Loucy (cell line): Measurements from ENCODE around the gene CLSTN2.

Experiments
- H2AFZ ChIP-seq: fragments of 200-600 bp; sonication (generic); 2 replicates; pipeline ENCODE4 v1.6.0; 2016; ENCODE audit warnings: antibody characterized with exemption, mild to moderate bottlenecking, low read length, moderate library complexity
- H3F3A ChIP-seq: fragments of 200-600 bp; 2 replicates; pipeline ENCODE4 v1.6.0; 2016; ENCODE audit warnings: antibody characterized with exemption, low read depth, mild to moderate bottlenecking
- H3K27me3 ChIP-seq: fragments of 200-600 bp; sonication (generic); 2 replicates; pipeline ENCODE4 v1.6.1; 2014; ENCODE audit warnings: low read length, mild to moderate bottlenecking; ENCODE audit not compliant: insufficient read depth, poor library complexity, severe bottlenecking
- H3K36me3 ChIP-seq: fragments of 200-600 bp; sonication (generic); 2 replicates; pipeline ENCODE4 v1.6.1; 2016; ENCODE audit warnings: low read length; ENCODE audit not compliant: insufficient read depth
- H3K4me1 ChIP-seq: fragments of 200-600 bp; sonication (generic); 2 replicates; pipeline ENCODE4 v1.5.1; 2014; ENCODE audit warnings: low read length, mild to moderate bottlenecking; ENCODE audit not compliant: insufficient read depth, poor library complexity, severe bottlenecking
- H3K4me2 ChIP-seq: fragments of 200-600 bp; sonication (generic); 2 replicates; pipeline ENCODE4 v1.6.0; 2014; ENCODE audit warnings: antibody characterized with exemption, low read length, low read depth, mild to moderate bottlenecking; ENCODE audit not compliant: poor library complexity, severe bottlenecking
- H3K4me3 ChIP-seq: fragments of 200-600 bp; sonication (generic); 2 replicates; pipeline ENCODE4 v1.5.1; 2014; ENCODE audit warnings: low read length, mild to moderate bottlenecking, mixed read lengths; ENCODE audit not compliant: poor library complexity, severe bottlenecking
- H3K79me2 ChIP-seq: fragments of 200-600 bp; sonication (generic); 2 replicates; pipeline ENCODE4 v1.6.1; 2014; ENCODE audit warnings: low read length; ENCODE audit not compliant: insufficient read depth
- H3K9ac ChIP-seq: fragments of 200-600 bp; sonication (generic); 2 replicates; pipeline ENCODE4 v1.6.0; 2014; ENCODE audit warnings: mild to moderate bottlenecking, low read depth, low read length, moderate library complexity; ENCODE audit not compliant: poor library complexity, severe bottlenecking
- H3K9me2 ChIP-seq: fragments of 200-600 bp; sonication (generic); replicated peaks from 2 replicates; pipeline ENCODE4 v1.6.1; 2016; ENCODE audit warnings: low read depth, low read length, mixed read lengths
- H3K9me3 ChIP-seq: fragments of 200-600 bp; sonication (generic); 2 replicates; pipeline ENCODE4 v1.6.1; 2014; ENCODE audit warnings: mild to moderate bottlenecking, antibody characterized with exemption, low read length, low read depth; ENCODE audit not compliant: insufficient read depth
- H4K20me1 ChIP-seq: fragments of 200-600 bp; sonication (generic); 2 replicates; pipeline ENCODE4 v1.6.0; 2014; ENCODE audit warnings: antibody characterized with exemption, low read length, mild to moderate bottlenecking; ENCODE audit not compliant: insufficient read depth, poor library complexity, severe bottlenecking
- EZH2phosphoT487 ChIP-seq: fragments of 200-600 bp; IDR thresholded peaks from 2 replicates; pipeline ENCODE4 v1.6.1; 2018; ENCODE audit warnings: antibody characterized with exemption, mild to moderate bottlenecking, moderate library complexity, borderline replicate concordance
- TF ChIP-seq, protein P1 (sequence below): fragments of 200-600 bp; sonication (generic); conservative IDR thresholded peaks from 2 replicates; pipeline ENCODE4 v1.5.1; 2014; ENCODE audit warnings: mild to moderate bottlenecking, antibody characterized with exemption, low read length

CLSTN2 gene

DNA sequence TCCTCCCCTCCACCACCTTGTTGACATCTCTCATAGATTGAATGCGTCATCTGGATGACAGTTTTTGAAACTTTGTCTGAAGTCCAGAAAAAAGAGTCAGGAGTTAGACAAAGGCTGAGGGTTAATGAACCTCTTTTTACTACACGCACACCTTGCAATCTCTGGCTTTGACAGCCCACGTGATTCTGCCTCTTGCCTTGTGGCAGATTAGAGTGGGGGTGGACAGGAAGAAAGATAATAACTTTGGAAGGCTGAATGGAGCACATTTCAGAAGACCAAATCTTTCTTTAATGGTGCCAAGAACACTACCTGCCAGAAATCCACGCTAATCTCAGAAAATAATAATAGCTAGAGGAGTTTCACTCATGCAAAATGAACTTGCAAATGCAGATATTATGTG lies 415.0 kb downstream of the CLSTN2 start:
- no peak overlapping the region for H2AFZ ChIP-seq
- no peak overlapping the region for H3K4me3 ChIP-seq
- H3K9me2 ChIP-seq, result no peaks in the 10 kb centered on the region
- H3K27me3 ChIP-seq, result no peaks in the 10 kb centered on the region
- TF ChIP-seq, protein P1, sequence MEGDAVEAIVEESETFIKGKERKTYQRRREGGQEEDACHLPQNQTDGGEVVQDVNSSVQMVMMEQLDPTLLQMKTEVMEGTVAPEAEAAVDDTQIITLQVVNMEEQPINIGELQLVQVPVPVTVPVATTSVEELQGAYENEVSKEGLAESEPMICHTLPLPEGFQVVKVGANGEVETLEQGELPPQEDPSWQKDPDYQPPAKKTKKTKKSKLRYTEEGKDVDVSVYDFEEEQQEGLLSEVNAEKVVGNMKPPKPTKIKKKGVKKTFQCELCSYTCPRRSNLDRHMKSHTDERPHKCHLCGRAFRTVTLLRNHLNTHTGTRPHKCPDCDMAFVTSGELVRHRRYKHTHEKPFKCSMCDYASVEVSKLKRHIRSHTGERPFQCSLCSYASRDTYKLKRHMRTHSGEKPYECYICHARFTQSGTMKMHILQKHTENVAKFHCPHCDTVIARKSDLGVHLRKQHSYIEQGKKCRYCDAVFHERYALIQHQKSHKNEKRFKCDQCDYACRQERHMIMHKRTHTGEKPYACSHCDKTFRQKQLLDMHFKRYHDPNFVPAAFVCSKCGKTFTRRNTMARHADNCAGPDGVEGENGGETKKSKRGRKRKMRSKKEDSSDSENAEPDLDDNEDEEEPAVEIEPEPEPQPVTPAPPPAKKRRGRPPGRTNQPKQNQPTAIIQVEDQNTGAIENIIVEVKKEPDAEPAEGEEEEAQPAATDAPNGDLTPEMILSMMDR, result no peak
- no peak for TF ChIP-seq EZH2phosphoT487
- no peaks in the 10 kb centered on the region for H3K9me3 ChIP-seq
- H3K79me2 ChIP-seq, result no peaks in the 10 kb centered on the region
- H4K20me1 ChIP-seq, result no peaks in the 10 kb centered on the region
- H3K9ac ChIP-seq, result no peak overlapping the region
- H3K4me1 ChIP-seq, result no peaks in the 10 kb centered on the region
- H3K36me3 ChIP-seq, result no peaks in the 10 kb centered on the region
- no peaks in the 10 kb centered on the region for H3F3A ChIP-seq
- H3K4me2 ChIP-seq, result no peak overlapping the region

GRCh38 chr3:140351466-140351865 lies 416.5 kb downstream of the CLSTN2 start:
- Histone ChIP-seq H3K4me2 (no peak overlapping the region), H3K9me3 (no peaks in the 10 kb centered on the region), H3K4me3 (no peak overlapping the region), H3K79me2 (no peaks in the 10 kb centered on the region), H2AFZ (no peak overlapping the region), H3K27me3 (no peaks in the 10 kb centered on the region), H3K9ac (no peak overlapping the region), H4K20me1 (no peaks in the 10 kb centered on the region), H3K36me3 (no peaks in the 10 kb centered on the region), H3K9me2 (no peaks in the 10 kb centered on the region), H3F3A (no peaks in the 10 kb centered on the region), H3K4me1 (no peaks in the 10 kb centered on the region)
- TF ChIP-seq, protein P1, result no peak
- TF ChIP-seq EZH2phosphoT487, result no peak

DNA sequence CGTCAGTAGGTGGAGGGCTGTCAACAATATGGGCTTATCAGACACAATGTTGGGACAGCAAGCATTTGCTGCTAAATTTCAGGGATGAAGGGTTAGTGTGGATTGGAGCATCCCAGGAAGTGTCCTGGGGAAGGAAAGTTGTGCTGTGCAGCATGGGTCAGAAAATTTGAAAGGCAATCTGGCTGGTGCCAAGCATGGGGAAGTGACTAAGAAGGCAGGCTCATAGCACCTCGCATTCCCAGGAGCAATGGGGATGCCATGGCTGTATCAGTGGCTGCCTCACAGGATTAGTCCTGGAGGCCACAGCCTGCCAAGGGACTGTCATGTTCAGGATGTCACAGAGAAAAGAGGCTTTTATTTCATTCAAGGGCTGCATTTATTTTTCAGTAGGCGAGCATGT lies 420.5 kb downstream of the CLSTN2 start:
- Histone ChIP-seq H3K4me1 (no peaks in the 10 kb centered on the region), H3K9me3 (no peaks in the 10 kb centered on the region)

More for the DNA sequence above, 420.5 kb downstream of the CLSTN2 start:
- Histone ChIP-seq H2AFZ (no peak overlapping the region), H3K79me2 (no peaks in the 10 kb centered on the region), H3K4me2 (no peak overlapping the region), H4K20me1 (no peaks in the 10 kb centered on the region), H3F3A (no peaks in the 10 kb centered on the region), H3K27me3 (no peaks in the 10 kb centered on the region), H3K9me2 (no peaks in the 10 kb centered on the region), H3K9ac (no peak overlapping the region), H3K36me3 (no peaks in the 10 kb centered on the region), H3K4me3 (no peak overlapping the region)
- no peak for TF ChIP-seq EZH2phosphoT487
- TF ChIP-seq, protein P1, result no peak
